ENCODE results near the gene UGGT2.

Gene UGGT2

GRCh38 chr13:96053003-96053703, at the start of gene UGGT2:
Gene UGGT2 (minus strand): TSS chr13:96053401. CDS start chr13:96053312, 89 bp downstream.
- peaks cover 19% of the 10 kb centered on the region for H3K27me3 Mint-ChIP-seq (ENCODE audit: low read depth)
- peak within 1 kb of the TSS; percentile 44 for H3K4me3 Mint-ChIP-seq
- no peaks in the 10 kb centered on the region for H3K36me3 Mint-ChIP-seq (ENCODE audit: low read depth)
- H3K4me1 Mint-ChIP-seq (ENCODE audit: low read depth): peaks cover 1% of the 10 kb centered on the region
- no peak within 1 kb of the TSS for H3K27ac Mint-ChIP-seq
- no peaks in the 10 kb centered on the region for H3K9me3 Mint-ChIP-seq

- Mint-ChIP-seq H3K27ac (no peak overlapping the region), H3K27me3 (ENCODE audit: low read depth) (no peaks in the 10 kb centered on the region), H3K4me3 (no peak overlapping the region), H3K9me3 (no peaks in the 10 kb centered on the region), H3K4me1 (ENCODE audit: low read depth) (no peaks in the 10 kb centered on the region), H3K36me3 (ENCODE audit: low read depth) (no peaks in the 10 kb centered on the region)
Measured at GRCh38 chr13:96100457-96101220, 47.4 kb upstream of the UGGT2 start.

DNA sequence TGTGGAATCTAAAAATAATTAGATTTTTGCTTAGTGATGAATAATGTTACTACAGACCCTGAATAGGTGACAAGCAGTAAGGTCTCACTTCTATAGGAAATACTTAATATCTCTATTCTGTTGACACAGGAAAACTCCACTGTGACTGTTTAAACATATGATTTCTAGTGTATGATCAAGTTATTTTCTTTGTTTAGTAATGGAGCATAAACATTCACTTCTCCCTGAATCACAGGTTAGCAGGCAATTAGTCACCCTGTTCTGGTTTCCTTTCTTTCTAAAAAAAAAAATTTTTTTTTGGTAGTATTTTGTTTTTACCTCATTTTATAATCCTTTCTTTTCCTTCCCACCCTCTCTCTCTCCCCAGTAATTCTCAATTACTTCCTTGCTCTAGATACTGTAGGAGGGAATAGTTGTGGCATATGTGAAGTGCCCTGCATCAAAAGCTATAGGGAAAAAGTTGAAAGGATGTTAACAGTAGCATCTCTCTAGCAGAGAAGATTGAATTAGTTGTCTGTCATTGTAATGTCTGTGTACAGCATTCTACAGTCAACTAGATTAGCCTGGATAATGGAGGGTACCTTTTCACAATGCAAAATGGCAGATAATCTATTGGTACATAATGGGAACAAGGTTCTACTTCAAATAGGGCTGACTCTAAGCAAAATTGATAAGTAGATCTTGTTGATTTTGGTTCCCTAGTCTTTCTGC, 40.2 kb upstream of the UGGT2 start:
- no peaks in the 10 kb centered on the region for H3K36me3 Mint-ChIP-seq (ENCODE audit: low read depth)
- no peaks in the 10 kb centered on the region for H3K4me1 Mint-ChIP-seq (ENCODE audit: low read depth)
- H3K9me3 Mint-ChIP-seq: no peaks in the 10 kb centered on the region
- peaks cover 47% of the 10 kb centered on the region for H3K27me3 Mint-ChIP-seq (ENCODE audit: low read depth)
- H3K4me3 Mint-ChIP-seq: no peak overlapping the region
- H3K27ac Mint-ChIP-seq: no peak overlapping the region

DNA sequence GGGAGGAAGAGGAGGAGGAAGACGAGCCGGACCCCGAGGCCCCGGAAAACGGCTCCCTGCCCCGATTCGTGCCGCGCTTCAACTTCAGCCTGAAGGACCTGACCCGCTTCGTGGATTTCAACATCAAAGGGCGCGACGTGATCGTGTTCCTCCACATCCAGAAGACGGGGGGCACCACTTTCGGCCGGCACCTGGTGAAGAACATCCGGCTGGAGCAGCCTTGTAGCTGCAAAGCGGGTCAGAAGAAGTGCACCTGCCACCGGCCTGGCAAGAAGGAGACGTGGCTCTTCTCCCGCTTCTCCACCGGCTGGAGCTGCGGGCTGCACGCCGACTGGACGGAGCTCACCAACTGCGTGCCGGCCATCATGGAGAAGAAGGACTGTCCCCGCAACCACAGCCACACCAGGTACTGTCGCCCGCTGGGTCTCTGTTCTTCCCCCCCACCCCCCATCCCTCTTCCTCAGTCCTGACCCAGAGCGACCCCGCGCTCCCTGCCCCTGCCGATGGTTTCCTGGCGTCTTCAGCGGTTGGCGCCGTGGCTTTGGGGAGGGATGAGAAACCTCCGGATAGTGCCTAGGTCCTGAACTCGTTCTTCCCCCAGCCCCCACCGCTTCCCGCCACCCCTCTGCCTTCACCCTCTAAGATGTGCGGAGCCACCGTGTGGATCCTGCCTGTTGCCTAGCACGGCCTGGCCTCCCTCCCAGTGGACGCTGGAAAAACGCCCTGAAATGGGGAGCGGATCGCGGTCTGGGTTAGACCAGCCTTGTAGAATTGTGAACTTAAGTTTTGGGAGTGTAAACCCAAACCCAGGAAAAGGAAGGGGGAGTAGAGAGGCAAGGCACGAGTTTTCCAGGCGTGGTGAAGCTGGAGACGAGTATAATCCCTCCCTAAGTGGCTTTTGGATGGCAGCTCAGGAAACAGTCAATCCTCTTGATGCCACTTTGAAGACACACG, 38.2 kb upstream of the UGGT2 start:
- Mint-ChIP-seq H3K4me1 (ENCODE audit: low read depth) (no peaks in the 10 kb centered on the region), H3K27ac (no peak overlapping the region), H3K9me3 (no peaks in the 10 kb centered on the region), H3K36me3 (ENCODE audit: low read depth) (no peaks in the 10 kb centered on the region), H3K27me3 (ENCODE audit: low read depth) (peaks cover 60% of the 10 kb centered on the region), H3K4me3 (no peak overlapping the region)

GRCh38 chr13:96090240-96091101, 37.3 kb upstream of the UGGT2 start:
- Mint-ChIP-seq H3K4me3 (no peak overlapping the region), H3K36me3 (ENCODE audit: low read depth) (no peaks in the 10 kb centered on the region), H3K4me1 (ENCODE audit: low read depth) (no peaks in the 10 kb centered on the region), H3K27me3 (ENCODE audit: low read depth) (peaks cover 60% of the 10 kb centered on the region), H3K9me3 (no peaks in the 10 kb centered on the region), H3K27ac (no peak overlapping the region)

DNA sequence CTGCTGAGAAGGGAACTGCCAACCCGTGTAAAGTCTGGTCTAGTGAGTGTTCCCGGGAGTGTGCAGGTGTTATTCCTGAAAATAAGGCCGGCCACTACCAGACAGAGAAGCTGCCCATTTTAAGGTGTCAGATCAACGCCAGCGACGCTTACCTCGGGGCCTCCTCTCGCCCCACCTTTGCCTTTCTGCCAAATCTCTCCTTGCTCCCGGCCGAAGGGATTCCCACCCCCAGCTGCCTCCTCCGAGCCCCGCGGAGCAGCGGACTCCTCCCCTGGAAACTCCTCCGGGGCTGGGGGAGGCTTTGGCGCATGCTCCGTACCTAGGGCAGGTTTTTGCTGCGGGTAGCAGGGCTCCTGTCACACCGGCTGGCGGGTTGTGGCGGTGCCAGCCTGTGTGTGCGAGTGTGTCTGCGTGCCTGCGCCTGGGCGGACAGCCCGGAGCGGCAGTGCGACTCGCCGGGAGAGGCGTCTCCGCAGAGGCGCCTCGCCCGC, 36.6 kb upstream of the UGGT2 start, which contains the start of gene HS6ST3:
TSS of gene HS6ST3 (plus strand) at position 359 of the 491 bp plus-strand sequence.
- Mint-ChIP-seq H3K4me1 (ENCODE audit: low read depth) (no peaks in the 10 kb centered on the region), H3K9me3 (no peaks in the 10 kb centered on the region), H3K27me3 (ENCODE audit: low read depth) (peaks cover 59% of the 10 kb centered on the region), H3K27ac (no peak within 1 kb of the TSS), H3K36me3 (ENCODE audit: low read depth) (no peaks in the 10 kb centered on the region), H3K4me3 (no peak within 1 kb of the TSS)

GRCh38 chr13:96089139-96089538, 35.9 kb upstream of the UGGT2 start:
- no peak overlapping the region for H3K4me3 Mint-ChIP-seq
- H3K27ac Mint-ChIP-seq: no peak overlapping the region
- H3K27me3 Mint-ChIP-seq (ENCODE audit: low read depth): peaks cover 52% of the 10 kb centered on the region
- no peaks in the 10 kb centered on the region for H3K4me1 Mint-ChIP-seq (ENCODE audit: low read depth)
- H3K36me3 Mint-ChIP-seq (ENCODE audit: low read depth): no peaks in the 10 kb centered on the region
- no peaks in the 10 kb centered on the region for H3K9me3 Mint-ChIP-seq

DNA sequence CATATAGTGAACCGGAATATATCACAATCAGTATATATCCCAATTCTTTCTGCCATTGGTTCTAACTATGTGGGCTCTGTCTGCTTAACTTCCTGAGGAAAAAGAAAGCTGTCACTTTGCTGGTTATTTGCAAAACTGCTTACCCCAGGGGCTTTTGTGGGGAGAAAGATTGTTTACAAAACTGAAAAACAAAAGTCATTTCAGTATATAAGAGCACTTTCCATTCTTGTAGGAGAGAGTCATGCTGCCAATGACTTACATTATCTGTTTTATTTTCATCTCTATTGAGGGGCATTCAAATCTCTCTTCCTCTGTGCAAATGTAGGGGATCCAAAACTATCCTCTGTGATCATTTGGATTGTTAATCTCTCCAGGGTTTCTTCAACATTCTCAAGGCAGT, 33.5 kb upstream of the UGGT2 start:
- H3K4me1 Mint-ChIP-seq (ENCODE audit: low read depth): no peaks in the 10 kb centered on the region
- no peaks in the 10 kb centered on the region for H3K36me3 Mint-ChIP-seq (ENCODE audit: low read depth)
- H3K9me3 Mint-ChIP-seq: no peaks in the 10 kb centered on the region
- H3K27me3 Mint-ChIP-seq (ENCODE audit: low read depth): peaks cover 34% of the 10 kb centered on the region
- H3K27ac Mint-ChIP-seq: no peak overlapping the region
- H3K4me3 Mint-ChIP-seq: no peak overlapping the region

- Mint-ChIP-seq H3K27ac (no peak overlapping the region), H3K36me3 (ENCODE audit: low read depth) (no peaks in the 10 kb centered on the region), H3K4me1 (ENCODE audit: low read depth) (no peaks in the 10 kb centered on the region), H3K27me3 (ENCODE audit: low read depth) (peaks cover 5% of the 10 kb centered on the region), H3K4me3 (no peak overlapping the region), H3K9me3 (no peaks in the 10 kb centered on the region)
Measured at GRCh38 chr13:96082640-96083039, 29.4 kb upstream of the UGGT2 start.

DNA sequence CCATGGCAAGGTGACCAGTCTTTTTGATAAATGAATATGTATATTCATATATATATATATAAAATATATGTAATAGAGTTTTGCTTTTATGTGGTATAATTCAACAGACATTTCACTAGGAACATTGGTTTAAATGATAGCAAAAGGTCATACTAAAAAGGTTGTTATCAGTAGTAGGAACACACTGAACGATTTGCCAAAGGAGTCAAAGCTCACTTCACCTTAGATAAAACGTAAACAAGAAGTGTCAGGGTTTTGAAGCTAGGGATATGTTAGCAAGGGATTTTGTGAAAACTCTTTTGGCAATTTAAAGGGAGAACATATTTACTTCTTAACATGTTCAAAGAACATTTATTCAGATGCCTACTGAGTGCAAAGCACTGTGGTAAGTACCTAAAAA, 28.7 kb upstream of the UGGT2 start:
- no peaks in the 10 kb centered on the region for H3K36me3 Mint-ChIP-seq (ENCODE audit: low read depth)
- peaks cover under 1% of the 10 kb centered on the region for H3K27me3 Mint-ChIP-seq (ENCODE audit: low read depth)
- H3K4me3 Mint-ChIP-seq: no peak overlapping the region
- no peaks in the 10 kb centered on the region for H3K4me1 Mint-ChIP-seq (ENCODE audit: low read depth)
- H3K9me3 Mint-ChIP-seq: no peaks in the 10 kb centered on the region
- H3K27ac Mint-ChIP-seq: no peak overlapping the region

GRCh38 chr13:96080676-96081075, 27.5 kb upstream of the UGGT2 start:
- Mint-ChIP-seq H3K4me3 (no peak overlapping the region), H3K4me1 (ENCODE audit: low read depth) (no peaks in the 10 kb centered on the region), H3K36me3 (ENCODE audit: low read depth) (no peaks in the 10 kb centered on the region), H3K27me3 (ENCODE audit: low read depth) (no peaks in the 10 kb centered on the region), H3K9me3 (no peaks in the 10 kb centered on the region), H3K27ac (no peak overlapping the region)

- Mint-ChIP-seq H3K27ac (no peak overlapping the region), H3K36me3 (ENCODE audit: low read depth) (no peaks in the 10 kb centered on the region), H3K4me3 (no peak overlapping the region), H3K4me1 (ENCODE audit: low read depth) (no peaks in the 10 kb centered on the region), H3K9me3 (no peaks in the 10 kb centered on the region), H3K27me3 (ENCODE audit: low read depth) (no peaks in the 10 kb centered on the region)
Measured at GRCh38 chr13:96075953-96076543, 22.8 kb upstream of the UGGT2 start.

DNA sequence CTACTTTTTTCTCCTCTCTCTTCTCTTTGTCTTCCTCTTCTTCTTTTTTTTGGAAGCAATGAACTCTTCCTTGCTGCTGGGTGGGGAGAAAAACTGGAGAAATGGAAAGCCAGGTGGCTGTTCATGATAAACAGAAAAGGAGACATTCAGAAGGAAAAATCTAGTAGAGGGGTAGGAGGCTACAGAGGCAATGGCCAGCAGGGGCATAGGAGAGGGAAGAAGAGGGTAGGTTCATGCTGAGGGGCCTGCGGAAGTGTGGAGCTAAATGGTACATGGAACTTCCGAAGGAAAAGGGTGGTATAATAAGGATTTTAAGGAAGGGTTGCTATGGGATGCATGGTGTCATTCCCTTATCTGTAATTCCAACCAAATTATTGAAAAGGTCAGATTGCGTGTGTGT, 19.2 kb upstream of the UGGT2 start:
- no peak overlapping the region for H3K4me3 Mint-ChIP-seq
- H3K27ac Mint-ChIP-seq: no peak overlapping the region
- no peaks in the 10 kb centered on the region for H3K36me3 Mint-ChIP-seq (ENCODE audit: low read depth)
- H3K27me3 Mint-ChIP-seq (ENCODE audit: low read depth): no peaks in the 10 kb centered on the region
- peaks cover 4% of the 10 kb centered on the region for H3K9me3 Mint-ChIP-seq
- no peaks in the 10 kb centered on the region for H3K4me1 Mint-ChIP-seq (ENCODE audit: low read depth)

Measured in T-helper 1 cell treated with Interleukin-12 subunit alpha and Interleukin-12 subunit beta and Interleukin-4 antibody, amounts not matched to agents 30 μg/mL and 1 μg/mL, for 36 hours (primary cell).